ENCODE results near the gene DENND2D. TPM values are rescaled to one million over a fixed set of nuclear protein-coding genes. Genes with fewer than 3 reads are reported as not detected.
A peak's percentile ranks its signal among the peaks of the same experiment; 100 is the strongest.

Gene DENND2D
- total RNA-seq, 3 donors from 2014 or later = 27.7 to 70.8 (median 34.4) TPM

DNA sequence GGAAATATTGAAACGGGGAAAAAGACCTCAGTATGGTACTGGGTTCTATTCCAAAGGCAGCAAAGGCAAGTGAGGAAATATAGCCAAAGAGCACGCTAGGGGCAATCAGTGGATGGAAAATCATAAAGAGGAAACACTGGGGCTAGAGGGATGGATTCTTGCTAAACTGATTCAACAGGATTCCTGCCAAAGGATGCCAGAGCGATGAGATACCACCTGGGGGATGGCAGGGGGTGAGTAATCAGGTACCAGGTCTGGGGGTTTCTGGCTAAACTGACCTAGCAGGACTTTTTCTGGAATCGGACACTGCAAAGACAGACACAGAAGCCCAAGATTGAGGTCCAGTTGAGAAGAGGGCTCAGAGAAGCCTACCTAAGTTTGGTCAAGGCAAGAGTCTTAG lies 33.8 kb upstream of the DENND2D start:
- no peaks in the 10 kb centered on the region for H3K27me3 ChIP-seq
- H3K27ac ChIP-seq = no peak overlapping the region
- no peaks in the 10 kb centered on the region for H3K36me3 ChIP-seq
- no peaks in the 10 kb centered on the region for H3K9me3 ChIP-seq
- intact Hi-C loops (cut with DNase I; ENCODE audit: low total_unique reads) = loop anchor here (10.0 kb wide), 1 partner anchor 1451 kb away; no protein-coding TSS in a partner anchor
- H3K4me3 ChIP-seq = no peak overlapping the region
- H3K4me1 ChIP-seq = no peaks in the 10 kb centered on the region
- TF ChIP-seq POLR2A (IDR thresholded peaks at IDR 0.05) = no peak
- no peak for TF ChIP-seq POLR2AphosphoS5 (IDR thresholded peaks at IDR 0.05)
- TF ChIP-seq, protein P1, sequence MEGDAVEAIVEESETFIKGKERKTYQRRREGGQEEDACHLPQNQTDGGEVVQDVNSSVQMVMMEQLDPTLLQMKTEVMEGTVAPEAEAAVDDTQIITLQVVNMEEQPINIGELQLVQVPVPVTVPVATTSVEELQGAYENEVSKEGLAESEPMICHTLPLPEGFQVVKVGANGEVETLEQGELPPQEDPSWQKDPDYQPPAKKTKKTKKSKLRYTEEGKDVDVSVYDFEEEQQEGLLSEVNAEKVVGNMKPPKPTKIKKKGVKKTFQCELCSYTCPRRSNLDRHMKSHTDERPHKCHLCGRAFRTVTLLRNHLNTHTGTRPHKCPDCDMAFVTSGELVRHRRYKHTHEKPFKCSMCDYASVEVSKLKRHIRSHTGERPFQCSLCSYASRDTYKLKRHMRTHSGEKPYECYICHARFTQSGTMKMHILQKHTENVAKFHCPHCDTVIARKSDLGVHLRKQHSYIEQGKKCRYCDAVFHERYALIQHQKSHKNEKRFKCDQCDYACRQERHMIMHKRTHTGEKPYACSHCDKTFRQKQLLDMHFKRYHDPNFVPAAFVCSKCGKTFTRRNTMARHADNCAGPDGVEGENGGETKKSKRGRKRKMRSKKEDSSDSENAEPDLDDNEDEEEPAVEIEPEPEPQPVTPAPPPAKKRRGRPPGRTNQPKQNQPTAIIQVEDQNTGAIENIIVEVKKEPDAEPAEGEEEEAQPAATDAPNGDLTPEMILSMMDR (IDR thresholded peaks at IDR 0.05) = no peak
- DNase-seq (ENCODE audit: low spot score in 2 of 2) = no peak

DNA sequence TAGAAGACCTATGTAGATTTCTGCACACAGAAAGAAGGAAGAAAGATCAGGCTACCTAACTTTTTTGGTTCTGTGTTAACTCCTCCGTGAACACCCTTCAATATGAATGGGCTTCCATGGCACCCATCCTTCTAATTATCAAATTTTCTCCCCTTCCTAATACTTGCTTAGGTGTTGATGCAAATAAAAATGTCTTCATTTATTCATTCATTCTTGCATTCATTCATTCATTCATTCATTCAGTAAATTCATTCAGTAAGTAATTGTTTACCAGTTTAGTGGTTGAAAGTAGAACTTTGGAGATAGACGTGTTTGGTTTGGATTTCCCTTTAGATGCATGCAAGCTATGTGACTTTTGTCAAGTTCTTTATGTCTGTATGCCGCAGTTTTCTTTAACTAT lies 31.7 kb upstream of the DENND2D start:
- TF ChIP-seq POLR2A (IDR thresholded peaks at IDR 0.05) (no peak), POLR2AphosphoS5 (IDR thresholded peaks at IDR 0.05) (no peak)
- TF ChIP-seq, protein P1 (IDR thresholded peaks at IDR 0.05) = no peak
- no peak overlapping the region for H3K27ac ChIP-seq
- no peaks in the 10 kb centered on the region for H3K27me3 ChIP-seq
- no peak for DNase-seq (ENCODE audit: low spot score in 2 of 2)
- peaks cover 4 to 13% of the 10 kb centered on the region in 2 donors for H3K4me1 ChIP-seq
- intact Hi-C loops (cut with DNase I; ENCODE audit: low total_unique reads) = loop anchor here (10.0 kb wide), 1 partner anchor 1453 kb away; no protein-coding TSS in a partner anchor
- no peaks in the 10 kb centered on the region for H3K9me3 ChIP-seq
- no peaks in the 10 kb centered on the region for H3K36me3 ChIP-seq
- H3K4me3 ChIP-seq = no peak overlapping the region

DNA sequence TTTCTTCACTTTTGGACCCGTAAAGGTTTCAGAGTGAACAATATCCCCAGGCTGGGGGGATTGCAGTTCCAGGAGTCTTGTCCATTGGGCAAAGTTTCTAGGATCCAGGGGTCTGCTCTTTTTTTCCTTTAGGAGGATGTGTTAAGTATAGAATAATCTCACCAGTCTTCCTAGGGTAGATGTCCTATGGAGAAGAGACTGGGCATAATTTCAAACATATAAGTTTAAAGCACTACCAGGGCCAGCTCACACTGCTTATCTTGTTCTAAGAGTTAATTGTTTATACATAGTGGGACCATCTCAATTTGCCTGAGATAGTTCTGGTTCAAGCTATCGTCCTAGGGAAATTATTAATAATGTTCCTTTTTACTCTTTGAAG lies 28.3 kb upstream of the DENND2D start:
- no peak for DNase-seq (ENCODE audit: low spot score in 2 of 2)
- Histone ChIP-seq H3K4me1 (peaks cover 4 to 16% of the 10 kb centered on the region in 2 donors), H3K4me3 (no peak overlapping the region), H3K27me3 (no peaks in the 10 kb centered on the region), H3K27ac (peak overlapping the region; percentile 91 to 93), H3K36me3 (no peaks in the 10 kb centered on the region), H3K9me3 (no peaks in the 10 kb centered on the region)
- TF ChIP-seq, protein P1 (IDR thresholded peaks at IDR 0.05) = no peak
- TF ChIP-seq POLR2A (IDR thresholded peaks at IDR 0.05) (no peak), POLR2AphosphoS5 (IDR thresholded peaks at IDR 0.05) (no peak)
- intact Hi-C loops (cut with DNase I; ENCODE audit: low total_unique reads) = no loop called here

DNA sequence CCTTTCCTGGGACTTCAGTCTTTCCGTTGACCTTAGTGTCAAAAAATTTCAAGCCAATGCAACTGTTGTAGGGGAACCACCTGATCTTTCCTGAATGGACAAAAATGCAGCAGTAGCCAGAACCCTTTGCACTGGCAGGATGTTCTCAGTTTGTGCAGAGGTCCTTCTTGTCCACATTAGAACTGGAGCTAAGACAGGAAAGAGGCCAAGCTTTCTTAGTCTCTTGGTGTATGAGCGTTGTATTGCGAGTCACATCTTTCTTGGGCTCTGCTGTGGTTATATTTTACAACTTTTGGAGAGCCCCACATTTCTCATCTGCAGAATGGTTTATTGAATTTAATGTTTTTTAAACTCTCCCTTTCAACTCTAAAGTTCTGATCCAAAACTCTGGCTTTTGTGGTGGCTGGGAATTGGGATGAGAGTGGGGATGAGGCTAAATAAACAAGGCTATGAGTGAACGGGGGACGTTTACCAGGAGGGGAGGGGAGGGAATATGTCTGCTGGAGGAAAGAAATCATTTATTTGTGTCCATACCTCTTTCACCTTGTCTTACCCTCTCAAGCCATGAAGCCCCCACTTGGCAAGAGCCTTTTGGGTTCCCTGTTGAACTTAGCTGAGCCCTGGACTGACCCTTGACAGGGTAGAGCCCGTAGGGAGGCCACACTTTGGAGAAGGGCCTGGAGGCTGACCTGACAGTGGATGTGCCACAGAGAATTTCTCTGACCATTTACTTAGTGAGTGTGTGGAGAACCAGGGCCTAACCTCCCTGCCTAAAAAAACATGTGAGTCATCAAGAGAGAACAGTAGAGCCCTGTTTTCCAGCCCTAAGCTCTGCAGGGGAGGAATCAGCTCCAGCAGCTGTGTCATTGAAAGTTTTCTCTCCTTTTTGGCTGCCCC lies 27.7 kb upstream of the DENND2D start:
- DNase-seq (ENCODE audit: low spot score in 2 of 2) = peak; percentile 52 to 61
- intact Hi-C loops (cut with DNase I; ENCODE audit: low total_unique reads) = no loop called here
- Histone ChIP-seq H3K4me3 (peak overlapping the region in 1 of 3 donors; percentile 13), H3K36me3 (no peaks in the 10 kb centered on the region), H3K4me1 (peaks cover 4 to 16% of the 10 kb centered on the region in 2 donors), H3K9me3 (no peaks in the 10 kb centered on the region), H3K27me3 (no peaks in the 10 kb centered on the region), H3K27ac (peak overlapping the region; percentile 91 to 93)
- TF ChIP-seq POLR2AphosphoS5 (IDR thresholded peaks at IDR 0.05) = no peak
- TF ChIP-seq, protein P1 (IDR thresholded peaks at IDR 0.05) = no peak
- TF ChIP-seq POLR2A (IDR thresholded peaks at IDR 0.05) = no peak

DNA sequence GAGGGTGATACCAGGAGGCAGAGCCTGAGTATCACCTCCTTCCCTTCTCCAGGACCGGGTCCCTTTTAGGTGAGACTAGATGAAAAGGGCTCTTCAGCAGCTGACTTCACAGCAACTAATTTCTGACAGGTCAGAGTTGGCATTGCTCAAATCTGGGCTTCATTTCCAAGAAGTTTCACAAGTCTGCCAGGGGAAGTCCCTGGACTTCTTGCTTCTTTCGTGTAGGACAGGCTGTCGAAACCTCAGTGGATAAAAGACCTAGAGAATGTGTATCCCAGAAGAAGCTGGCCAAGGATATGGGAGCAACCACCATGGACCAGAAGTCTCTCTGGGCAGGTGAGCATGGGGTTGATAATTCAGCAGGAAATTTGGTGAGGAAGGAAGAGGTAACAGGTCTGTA lies 27.0 kb upstream of the DENND2D start, which contains the start of gene CHI3L2:
Gene CHI3L2 (plus strand): TSS at position 280 of the 400 bp plus-strand sequence. CDS start 17 bp downstream, at position 297.
- TF ChIP-seq POLR2A (IDR thresholded peaks at IDR 0.05) (no peak), POLR2AphosphoS5 (IDR thresholded peaks at IDR 0.05) (peak in 1 of 3 donors; percentile 24)
- Histone ChIP-seq H3K9me3 (no peaks in the 10 kb centered on the region), H3K4me3 (peak within 1 kb of the TSS in 1 of 3 donors; percentile 13), H3K4me1 (peaks cover 4 to 16% of the 10 kb centered on the region in 2 donors), H3K27me3 (no peaks in the 10 kb centered on the region), H3K36me3 (no peaks in the 10 kb centered on the region), H3K27ac (peak within 1 kb of the TSS; percentile 91 to 93)
- DNase-seq (ENCODE audit: low spot score in 2 of 2) = peak in 1 of 2 donors; percentile 53
- intact Hi-C loops (cut with DNase I; ENCODE audit: low total_unique reads) = no loop called here

Measured in breast epithelium (tissue), 4 donors.